ENCODE measurements around the gene PRR36. TPM values are rescaled to one million over a fixed set of nuclear protein-coding genes. Genes with fewer than 3 reads are reported as not detected.

The PRR36 gene
- total RNA-seq: under 1 TPM; 0.06 to 0.17 TPM

DNA sequence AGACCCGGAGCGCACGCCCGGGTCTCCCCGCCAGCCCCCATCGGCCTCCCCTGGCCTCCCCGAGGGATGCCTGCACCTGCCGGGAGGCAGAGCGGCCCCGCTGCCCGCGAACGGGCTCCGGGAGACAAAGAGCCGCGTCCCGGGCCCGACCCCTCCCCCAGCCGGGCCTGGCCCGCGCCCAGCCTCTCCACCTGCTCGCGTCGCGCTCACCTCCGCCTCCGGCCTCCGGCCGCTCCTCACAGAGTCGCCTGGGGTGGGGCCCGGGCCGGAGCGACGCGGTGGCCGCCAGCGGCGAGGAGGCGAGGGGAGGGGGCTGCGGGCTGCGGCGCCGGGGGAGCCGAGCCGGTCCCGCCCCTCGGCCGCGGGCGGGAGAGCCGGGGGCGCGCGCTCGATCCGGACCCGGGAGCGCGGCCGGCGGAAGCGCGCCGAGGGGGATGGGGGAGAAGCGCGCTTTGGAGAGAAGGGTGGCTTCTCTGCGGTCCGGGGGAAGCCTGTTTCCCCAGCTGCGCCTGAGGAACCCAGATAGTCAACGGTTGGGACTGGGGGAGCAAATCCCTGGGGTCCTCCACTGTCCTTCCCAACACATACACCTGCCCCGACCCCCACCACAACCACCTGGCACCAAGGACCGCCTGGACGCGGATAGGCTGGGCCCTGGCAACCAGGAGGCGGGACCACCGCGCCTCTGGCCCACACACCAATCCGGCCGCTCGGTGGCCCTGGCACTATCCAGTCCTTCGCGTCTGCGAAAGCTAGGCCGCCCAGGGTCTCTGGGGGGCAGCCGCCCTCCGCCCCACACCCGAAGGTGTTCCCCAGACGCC, at the start of gene PRR36:
PRR36 (minus strand) TSS at position 315 of the 821 bp plus-strand sequence. CDS start 701 bp downstream, outside the sequence.
- CTCF ChIA-PET: no interaction called here
- POLR2A ChIA-PET: interaction anchor here (1.1 kb wide), 1 partner anchor 12 kb away, joined by 4 read pairs; no protein-coding TSS in a partner anchor

DNA sequence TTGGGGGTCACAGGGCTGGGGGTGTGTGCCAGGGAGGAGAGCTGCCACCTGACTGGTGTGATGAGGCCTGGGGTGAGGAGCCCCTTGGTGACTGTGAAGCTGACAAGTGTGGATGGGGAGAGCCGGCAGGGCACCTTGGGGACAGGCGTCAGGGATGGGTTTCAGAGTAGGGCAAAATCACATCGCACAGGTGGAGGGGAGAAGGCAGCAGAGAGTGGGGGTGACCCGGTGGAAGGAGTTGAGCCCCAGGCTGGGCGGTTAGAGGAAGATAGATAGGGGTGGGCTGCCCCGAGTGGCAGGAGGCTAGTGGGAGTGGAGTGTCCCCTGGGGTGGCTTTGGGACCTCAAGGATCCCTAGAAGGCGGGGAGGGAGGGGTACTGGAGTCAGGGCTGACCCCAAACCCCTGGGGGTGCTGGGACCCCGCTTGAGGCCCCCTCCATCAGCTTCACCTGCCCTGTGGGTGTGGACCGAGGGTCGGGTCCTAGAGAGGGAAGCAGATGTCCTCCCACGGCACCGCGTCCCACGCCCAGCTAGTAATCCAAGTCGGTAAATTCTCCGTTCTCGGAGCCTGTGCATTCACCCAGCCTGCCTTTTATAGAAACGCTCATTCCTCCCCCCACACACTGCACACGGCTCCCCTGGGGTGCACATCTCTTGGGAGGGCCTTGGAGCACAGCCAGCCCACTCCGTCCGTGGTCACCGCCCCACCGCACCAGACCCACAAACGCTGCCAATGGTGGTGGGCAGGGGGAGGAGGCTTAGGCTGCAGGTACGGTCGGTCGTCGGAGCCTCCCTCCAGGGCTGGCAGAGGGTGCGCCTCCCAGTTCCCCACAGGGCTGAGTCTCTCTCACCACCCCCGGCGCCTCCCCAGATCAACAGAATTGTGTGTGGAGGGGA, 49.4 kb upstream of the PRR36 start:
- CTCF ChIA-PET: interaction anchor here (0.9 to 1.7 kb wide), 4 partner anchors 20 to 70 kb away, joined by 3 to 4 read pairs (median 3); partner anchors contain the start of gene MAP2K7
- POLR2A ChIA-PET: no interaction called here

DNA sequence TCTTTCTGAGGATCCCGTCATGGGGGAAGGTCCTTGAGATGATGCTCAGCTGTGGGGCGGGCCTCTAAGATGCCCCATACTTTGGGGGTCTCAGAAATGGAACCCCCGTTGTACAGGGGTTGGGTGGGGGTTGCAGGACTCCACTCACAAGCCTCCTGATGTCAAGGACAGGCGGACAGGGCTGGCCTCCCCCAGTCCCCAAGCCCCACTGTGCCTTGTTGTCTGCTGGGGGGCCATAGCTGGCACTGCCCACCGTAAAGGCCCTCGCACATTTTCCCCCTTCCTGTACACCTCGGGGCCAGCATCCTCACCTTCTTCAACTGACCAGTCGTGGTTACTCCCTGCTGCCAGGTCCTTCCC, 48.6 kb upstream of the PRR36 start:
- ChIA-PET POLR2A (no interaction called here), CTCF (interaction anchor here (0.9 to 2.6 kb wide), 3 partner anchors 19 to 54 kb away, joined by 3 to 11 read pairs (median 4); partner anchors contain the start of gene MAP2K7)

DNA sequence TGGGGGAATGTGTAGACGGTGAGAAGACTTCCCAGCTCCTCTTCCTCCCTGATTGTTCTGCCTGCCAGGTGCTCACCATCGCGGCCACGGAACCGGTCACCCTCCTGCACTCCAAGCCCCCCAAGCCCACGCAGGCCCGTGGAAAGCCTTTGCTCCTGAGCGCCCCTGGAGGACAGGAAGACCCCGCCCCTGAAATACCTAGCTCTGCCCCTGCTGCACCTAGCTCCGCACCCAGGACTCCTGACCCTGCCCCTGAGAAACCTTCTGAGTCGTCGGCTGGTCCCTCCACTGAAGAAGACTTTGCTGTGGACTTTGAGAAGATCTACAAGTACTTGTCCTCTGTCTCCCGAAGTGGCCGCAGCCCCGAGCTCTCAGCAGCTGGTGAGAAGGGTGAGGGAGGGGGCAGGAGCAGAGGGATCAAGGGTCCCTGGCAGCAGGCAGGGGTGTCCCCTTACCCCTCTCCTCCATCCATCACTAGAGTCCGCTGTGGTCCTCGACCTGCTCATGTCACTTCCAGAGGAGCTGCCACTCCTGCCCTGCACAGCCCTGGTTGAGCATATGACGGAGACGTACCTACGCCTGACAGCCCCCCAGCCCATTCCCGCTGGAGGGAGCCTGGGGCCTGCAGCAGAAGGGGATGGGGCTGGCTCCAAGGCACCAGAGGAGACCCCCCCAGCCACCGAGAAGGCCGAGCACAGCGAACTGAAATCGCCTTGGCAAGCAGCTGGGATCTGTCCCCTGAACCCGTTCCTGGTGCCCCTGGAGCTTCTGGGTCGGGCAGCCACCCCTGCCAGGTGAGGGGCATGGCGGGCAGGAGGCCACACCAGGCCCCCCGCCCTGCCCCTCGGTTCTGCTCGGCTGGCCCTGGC, 48.0 kb upstream of the PRR36 start:
- ChIA-PET CTCF (interaction anchor here (0.9 to 3.2 kb wide), 4 partner anchors 21 to 242 kb away, joined by 3 to 18 read pairs (median 8); partner anchors contain the start of genes TIMM44 and TRAPPC5), POLR2A (no interaction called here)

DNA sequence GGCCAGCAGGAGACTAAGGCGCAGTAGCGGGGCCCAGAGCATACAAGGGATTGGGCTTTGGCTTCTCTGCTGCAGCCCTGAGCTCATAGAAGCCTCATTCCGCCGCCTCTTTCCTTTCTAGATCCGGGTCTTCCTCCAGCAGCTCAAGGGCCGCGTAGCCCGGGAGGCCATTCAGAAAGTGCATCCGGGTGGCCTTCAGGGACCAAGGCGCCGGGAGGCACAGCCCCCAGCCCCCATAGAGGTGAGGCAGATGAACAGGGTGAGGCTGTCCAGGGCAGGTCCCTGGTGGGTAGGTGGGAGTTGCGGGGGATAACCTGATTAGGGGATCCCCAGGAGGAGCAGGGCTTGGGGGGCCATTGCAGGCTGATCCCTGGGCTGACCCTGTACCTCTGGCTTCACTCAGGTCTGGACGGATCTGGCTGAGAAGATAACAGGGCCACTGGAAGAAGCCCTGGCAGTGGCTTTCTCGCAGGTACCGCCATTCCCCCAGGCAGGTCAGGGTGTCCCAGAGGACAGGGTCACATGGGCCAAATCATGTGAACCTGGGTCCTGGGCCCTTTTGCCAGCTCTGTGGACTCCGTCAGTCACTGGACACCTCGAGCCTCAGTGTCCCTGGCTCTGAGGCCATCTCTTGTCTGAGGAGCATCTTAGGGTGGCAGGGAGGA, 47.2 kb upstream of the PRR36 start:
- ChIA-PET POLR2A (interaction anchor here (1.7 to 2.1 kb wide), 3 partner anchors 18 to 84 kb away, joined by 8 to 14 read pairs (median 11); partner anchors contain the start of genes ELAVL1, MAP2K7 and TIMM44), CTCF (interaction anchor here (1.0 to 3.2 kb wide), 3 partner anchors 22 to 241 kb away, joined by 5 to 18 read pairs (median 11); partner anchors contain the start of genes TIMM44 and TRAPPC5)

DNA sequence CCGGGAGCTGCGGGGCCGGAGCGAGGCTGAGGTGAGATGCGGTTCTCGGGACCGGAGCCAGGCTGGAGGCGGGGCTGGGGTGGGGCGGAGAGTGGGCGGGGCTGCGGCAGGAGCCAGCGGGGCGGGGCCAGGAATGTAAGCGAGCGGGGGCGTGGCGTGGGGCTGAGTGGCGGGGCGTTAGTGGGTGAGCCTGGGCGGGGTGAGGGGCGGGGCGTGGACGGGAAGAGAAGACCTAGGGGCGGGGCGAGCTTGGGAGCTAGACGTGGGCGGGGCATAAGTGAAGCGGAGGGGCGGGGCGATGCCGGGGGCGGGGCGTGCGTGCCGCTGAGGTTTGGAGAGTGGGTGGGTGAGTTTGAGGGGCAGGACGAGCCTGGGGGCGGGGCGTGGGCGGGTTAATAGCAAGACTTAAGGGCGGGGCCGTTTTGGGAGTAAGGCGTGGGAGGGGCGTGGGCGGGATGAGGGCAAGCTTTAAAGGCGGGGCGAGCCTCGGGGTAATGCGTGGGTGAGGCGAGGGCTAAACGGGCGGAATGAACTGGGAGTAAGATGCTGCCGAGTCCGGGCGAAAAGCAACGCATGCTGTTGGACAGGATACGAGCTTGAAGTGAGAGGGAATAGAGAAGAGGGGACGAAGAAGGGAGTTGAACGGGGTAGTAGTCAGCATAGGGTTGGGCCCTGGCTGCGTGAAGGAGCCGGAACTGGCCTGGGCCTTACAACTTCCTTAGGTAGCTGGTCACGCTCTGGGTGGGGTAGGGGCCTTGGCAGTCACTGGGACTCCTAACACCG, 46.5 kb upstream of the PRR36 start:
- POLR2A ChIA-PET: interaction anchor here (1.0 to 2.1 kb wide), 4 partner anchors 17 to 85 kb away, joined by 3 to 14 read pairs (median 10); partner anchors contain the start of genes ELAVL1, MAP2K7 and TIMM44
- CTCF ChIA-PET: interaction anchor here (1.0 to 3.2 kb wide), 3 partner anchors 23 to 52 kb away, joined by 3 to 18 read pairs (median 11); partner anchors contain the start of gene TIMM44

DNA sequence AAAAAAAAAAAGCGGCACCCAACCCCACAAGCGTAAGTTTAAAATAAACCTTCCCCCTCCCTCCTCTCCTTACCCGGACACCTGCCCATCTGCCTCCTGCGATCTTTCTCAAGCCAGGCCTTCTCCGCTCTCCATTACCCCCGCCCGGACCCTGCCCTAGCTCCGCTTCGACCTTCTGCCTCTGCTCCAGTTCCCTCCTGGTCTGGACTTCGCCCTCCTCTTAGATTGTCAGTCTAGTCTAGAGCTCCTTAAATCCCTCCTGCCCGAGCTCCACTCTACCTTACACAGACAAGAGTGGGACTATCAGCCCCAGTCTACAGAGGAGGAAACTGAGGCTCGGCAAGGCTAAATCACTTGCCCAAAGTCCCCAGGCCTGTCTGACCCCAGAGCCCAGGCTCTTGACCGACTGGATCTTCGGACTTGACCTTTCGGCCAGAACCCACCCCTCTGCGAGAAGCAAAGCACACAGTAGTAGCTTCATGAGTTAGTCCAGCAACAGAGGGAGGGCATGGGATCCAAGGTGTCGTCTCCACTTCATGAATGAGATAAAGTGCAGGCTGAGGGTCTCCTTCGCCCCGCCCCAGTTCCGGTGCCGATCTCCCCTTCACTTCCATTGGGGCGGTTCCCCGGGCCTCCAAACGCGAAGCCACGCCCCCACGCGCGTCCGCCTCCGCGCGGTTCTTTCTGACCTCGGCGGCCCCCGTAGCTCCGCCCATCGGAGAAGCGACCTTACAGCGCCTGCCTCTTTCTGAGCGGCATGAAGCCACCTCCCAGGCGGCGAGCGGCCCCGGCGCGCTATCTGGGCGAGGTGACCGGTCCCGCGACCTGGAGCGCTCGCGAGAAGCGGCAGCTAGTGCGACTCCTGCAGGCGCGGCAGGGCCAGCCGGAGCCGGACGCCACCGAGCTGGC, 45.7 kb upstream of the PRR36 start, which contains the start of gene SNAPC2:
SNAPC2 (plus strand) TSS at position 729 of the 909 bp plus-strand sequence; CDS start at position 758, 29 bp downstream.
- POLR2A ChIA-PET: interaction anchor here (0.6 to 2.1 kb wide), 6 partner anchors 16 to 86 kb away, joined by 3 to 14 read pairs (median 6); partner anchors contain the start of genes ELAVL1, MAP2K7 and TIMM44

DNA sequence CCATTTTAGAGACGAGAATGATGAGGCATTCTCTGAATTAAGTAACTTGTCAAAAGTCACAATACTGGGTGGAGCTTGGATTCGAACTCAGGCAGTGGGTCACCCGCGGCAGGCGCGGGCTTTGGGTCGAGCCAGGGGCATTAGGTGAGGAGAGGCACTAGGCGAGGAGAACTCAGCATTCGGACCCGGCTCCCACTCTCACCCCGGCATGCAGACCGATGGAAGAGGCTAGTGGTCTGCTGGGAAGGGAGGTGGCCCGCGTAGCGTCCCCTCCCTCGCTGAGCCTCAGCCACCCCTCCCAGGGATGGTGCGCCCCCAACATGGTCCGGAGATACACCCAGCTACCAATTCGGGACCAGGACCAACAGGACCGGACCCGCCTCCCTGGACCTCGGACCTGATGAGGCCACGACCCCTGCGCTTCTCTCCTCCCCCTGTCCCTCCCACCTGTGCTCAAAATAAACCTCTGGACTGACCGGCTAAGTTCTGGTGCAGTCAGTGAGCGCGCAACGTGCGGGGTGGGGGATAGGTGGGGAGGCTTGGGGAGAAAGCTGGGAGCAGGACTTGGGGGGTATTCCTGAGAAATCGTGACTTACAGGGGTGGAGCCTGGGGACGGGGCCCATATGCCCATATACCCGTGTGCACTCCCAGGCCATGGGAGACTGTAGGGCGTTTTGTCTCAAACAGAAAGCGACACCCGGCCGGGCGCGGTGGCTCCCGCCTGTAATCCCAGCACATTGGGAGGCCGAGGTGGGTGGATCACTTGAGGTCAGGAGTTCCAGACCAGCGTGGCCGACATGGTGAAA, 44.6 kb upstream of the PRR36 start:
- ChIA-PET CTCF (interaction anchor here (0.6 to 4.9 kb wide), 9 partner anchors 10 to 913 kb away, joined by 3 to 24 read pairs (median 5); partner anchors contain the start of genes ELAVL1, MAP2K7 and TIMM44), POLR2A (interaction anchor here (0.6 to 0.7 kb wide), 2 partner anchors 25 to 350 kb away, joined by 3 to 4 read pairs; partner anchors contain the start of gene TIMM44)

More for the DNA sequence above, 45.7 kb upstream of the PRR36 start, which contains the start of gene SNAPC2:
- CTCF ChIA-PET: interaction anchor here (0.6 to 4.9 kb wide), 5 partner anchors 16 to 912 kb away, joined by 3 to 24 read pairs (median 5); partner anchors contain the start of genes MAP2K7 and TIMM44

DNA sequence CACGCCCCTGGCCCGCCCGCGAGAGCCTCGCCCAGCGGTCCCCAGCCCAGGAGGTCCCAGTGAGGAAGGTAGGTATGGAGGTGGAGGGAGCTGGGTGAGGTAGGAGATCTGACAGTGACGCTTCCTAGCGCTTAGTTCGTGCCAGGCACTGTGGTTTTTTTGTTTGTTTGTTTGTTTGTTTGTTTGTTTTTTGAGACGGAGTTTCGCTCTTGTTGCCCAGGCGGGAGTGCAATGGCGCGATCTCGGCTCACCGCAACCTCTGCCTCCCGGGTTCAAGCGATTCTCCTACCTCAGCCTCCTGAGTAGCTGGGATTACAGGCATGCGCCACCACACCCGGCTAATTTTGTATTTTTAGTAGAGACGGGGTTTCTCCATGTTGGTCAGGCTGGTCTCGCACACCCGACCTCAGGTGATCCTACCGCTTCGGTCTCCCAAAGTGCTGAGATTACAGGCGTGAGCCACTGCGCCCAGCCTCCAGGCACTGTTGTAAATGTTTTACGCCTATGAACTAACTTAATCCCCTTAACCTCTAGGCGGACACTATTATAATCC, 43.9 kb upstream of the PRR36 start:
- ChIA-PET CTCF (interaction anchor here (0.8 to 4.9 kb wide), 7 partner anchors 10 to 91 kb away, joined by 3 to 24 read pairs (median 4); partner anchors contain the start of genes ELAVL1, MAP2K7 and TIMM44), POLR2A (interaction anchor here (0.6 kb wide), 1 partner anchor 137 kb away, joined by 3 read pairs; no protein-coding TSS in a partner anchor)

DNA sequence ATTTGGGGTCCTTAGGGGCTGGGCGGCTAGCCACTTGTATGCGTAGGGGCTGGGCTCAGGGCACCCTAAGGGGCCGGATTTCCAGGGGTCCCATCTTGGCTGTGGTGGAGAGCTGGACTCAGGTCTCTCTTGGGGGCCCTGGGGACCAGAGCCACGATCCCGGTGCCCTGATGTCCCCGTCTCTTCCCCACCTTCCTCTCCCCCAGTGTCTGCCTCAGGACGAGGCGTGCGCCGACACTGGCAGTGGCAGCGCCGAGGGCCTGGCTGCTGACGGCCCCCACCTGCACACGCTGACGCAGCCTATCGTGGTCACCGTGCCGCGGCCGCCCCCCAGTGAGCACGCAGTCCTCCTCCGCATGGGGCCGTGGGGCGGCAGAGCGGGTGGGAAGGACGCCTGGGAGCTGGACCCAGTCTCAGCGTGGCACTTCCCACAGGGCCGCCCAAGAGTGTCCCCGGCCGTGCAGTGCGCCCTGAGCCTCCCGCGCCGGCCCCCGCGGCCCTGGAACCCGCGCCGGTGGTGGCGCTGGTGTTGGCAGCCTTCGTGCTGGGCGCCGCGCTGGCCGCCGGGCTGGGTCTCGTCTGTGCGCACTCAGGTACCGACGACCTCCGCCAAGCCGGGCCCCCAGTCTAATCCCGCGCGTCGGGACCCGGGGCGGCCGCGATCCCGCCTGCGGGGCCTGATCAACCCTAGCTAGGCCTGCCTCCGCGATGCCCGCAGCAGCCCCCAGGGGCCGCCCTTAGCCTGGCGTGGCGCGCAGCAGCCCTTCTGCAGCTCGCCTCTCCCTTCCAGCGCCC, 43.3 kb upstream of the PRR36 start:
- CTCF ChIA-PET: interaction anchor here (0.8 to 4.9 kb wide), 7 partner anchors 9 to 91 kb away, joined by 3 to 24 read pairs (median 4); partner anchors contain the start of genes ELAVL1, MAP2K7 and TIMM44
- POLR2A ChIA-PET: interaction anchor here (0.6 kb wide), 1 partner anchor 137 kb away, joined by 3 read pairs; no protein-coding TSS in a partner anchor

DNA sequence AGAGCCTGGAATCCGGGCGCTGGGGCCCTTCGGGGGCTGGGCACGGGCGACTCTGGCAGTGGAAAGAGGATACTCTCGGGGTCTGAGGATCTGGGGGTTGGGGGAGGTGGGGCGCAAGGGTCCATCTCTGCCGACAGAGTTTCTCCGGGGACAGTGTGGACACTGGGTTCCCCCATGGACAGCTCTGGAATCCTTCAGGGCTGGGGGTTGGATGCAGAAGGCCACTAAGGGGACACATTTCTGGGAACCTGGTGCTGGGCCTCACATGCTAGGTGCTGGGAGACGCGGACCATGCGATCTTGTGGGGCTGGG, 42.7 kb upstream of the PRR36 start:
- ChIA-PET CTCF (interaction anchor here (1.0 to 4.9 kb wide), 5 partner anchors 9 to 90 kb away, joined by 3 to 24 read pairs (median 8); partner anchors contain the start of genes MAP2K7 and TIMM44), POLR2A (no interaction called here)

DNA sequence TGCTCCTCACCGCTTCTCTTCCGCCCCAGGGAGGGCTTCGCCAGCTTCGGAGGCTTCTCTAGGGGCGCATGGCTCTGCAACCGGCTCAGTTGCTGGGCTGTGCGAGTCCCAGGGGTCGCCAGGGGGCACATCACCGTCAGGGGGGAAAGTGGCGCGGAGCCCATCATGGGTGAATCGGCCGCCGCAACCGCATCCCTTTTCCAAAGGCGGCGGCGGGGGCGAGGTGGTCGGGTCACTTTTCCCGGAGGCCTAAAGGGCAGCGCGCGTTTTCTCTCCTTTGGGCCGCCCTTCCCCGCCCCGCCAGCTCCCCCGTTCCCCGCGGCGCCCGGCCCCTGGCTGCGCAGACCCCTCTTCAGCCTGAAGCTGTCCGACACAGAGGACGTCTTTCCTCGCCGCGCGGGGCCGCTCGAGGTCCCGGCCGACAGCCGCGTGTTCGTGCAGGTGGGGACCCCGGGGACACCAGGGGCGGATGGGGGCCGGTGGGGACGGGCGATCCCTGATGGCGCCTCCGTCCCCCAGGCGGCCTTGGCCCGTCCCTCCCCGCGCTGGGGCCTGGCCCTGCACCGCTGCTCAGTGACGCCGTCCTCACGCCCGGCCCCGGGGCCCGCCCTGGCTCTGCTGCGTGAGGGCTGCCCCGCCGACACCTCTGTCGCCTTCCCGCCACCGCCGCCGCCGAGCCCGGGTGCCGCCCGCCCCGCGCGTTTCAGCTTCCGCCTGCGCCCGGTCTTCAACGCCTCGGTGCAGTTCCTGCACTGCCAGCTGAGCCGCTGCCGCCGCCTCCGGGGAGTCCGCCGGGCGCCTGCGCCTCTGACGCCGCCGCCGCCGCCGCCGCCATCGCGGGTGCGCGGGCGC, 42.1 kb upstream of the PRR36 start:
- ChIA-PET CTCF (interaction anchor here (0.9 to 4.9 kb wide), 5 partner anchors 8 to 28 kb away, joined by 3 to 24 read pairs (median 8); partner anchors contain the start of genes MAP2K7 and TIMM44), POLR2A (interaction anchor here (0.6 kb wide), 2 partner anchors 312 to 847 kb away, joined by 3 to 4 read pairs; partner anchors contain the start of gene ZNF557)

All from activated CD8-positive, alpha-beta memory T cell treated with anti-CD3 and anti-CD28 coated beads for 36 hours (primary cell).